Smooth muscle cell (in vitro differentiated cells): ENCODE measurements around the gene SPATS2. TPM values are rescaled to one million over a fixed set of nuclear protein-coding genes. Genes with fewer than 3 reads are reported as not detected.

Source experiments
- DNase-seq: peaks from one replicate; lab custom pipeline; 2025; ENCODE audit not compliant: unreplicated experiment; lab: John Stamatoyannopoulos, UW
- H2AFZ ChIP-seq: fragments of 200-600 bp; sonication (generic); 2 replicates; pipeline ENCODE4 v1.6.0; 2016; ENCODE audit warnings: antibody characterized with exemption, low read depth, mild to moderate bottlenecking
- H3F3A ChIP-seq: fragments of 200-600 bp; sonication (generic); 2 replicates; pipeline ENCODE4 v1.6.0; 2017; ENCODE audit warnings: antibody characterized with exemption, low read depth
- H3K27ac ChIP-seq: fragments of 200-600 bp; sonication (generic); 2 replicates; pipeline ENCODE4 v1.5.1; 2016; ENCODE audit warnings: low read depth, mild to moderate bottlenecking
- H3K27me3 ChIP-seq: fragments of 200-600 bp; sonication (generic); 2 replicates; pipeline ENCODE4 v1.6.1; 2016; ENCODE audit warnings: low read depth, mild to moderate bottlenecking
- H3K36me3 ChIP-seq: fragments of 200-600 bp; sonication (generic); 2 replicates; pipeline ENCODE4 v1.5.1; 2016; ENCODE audit warnings: low read depth
- H3K4me1 ChIP-seq: fragments of 200-600 bp; sonication (generic); 2 replicates; pipeline ENCODE4 v1.5.1; 2016; ENCODE audit warnings: low read depth
- H3K4me2 ChIP-seq: fragments of 200-600 bp; sonication (generic); 2 replicates; pipeline ENCODE4 v1.6.0; 2016; ENCODE audit warnings: mild to moderate bottlenecking
- H3K4me3 ChIP-seq: fragments of 200-600 bp; sonication (generic); 2 replicates; pipeline ENCODE4 v1.5.1; 2016; ENCODE audit warnings: mild to moderate bottlenecking
- H3K79me2 ChIP-seq: fragments of 200-600 bp; sonication (generic); 2 replicates; pipeline ENCODE4 v1.6.0; 2016; ENCODE audit warnings: low read depth, mild to moderate bottlenecking
- H3K9ac ChIP-seq: fragments of 200-600 bp; sonication (generic); 2 replicates; pipeline ENCODE4 v1.6.0; 2016; ENCODE audit warnings: low read depth
- H3K9me3 ChIP-seq: fragments of 200-600 bp; sonication (generic); replicated peaks from 2 replicates; pipeline ENCODE4 v1.5.1; 2016; ENCODE audit warnings: low read depth
- H4K20me1 ChIP-seq: fragments of 200-600 bp; sonication (generic); 2 replicates; pipeline ENCODE4 v1.6.0; 2016; ENCODE audit warnings: low read depth
- CTCF ChIP-seq: fragments of 200-600 bp; sonication (generic); IDR thresholded peaks from 2 replicates; pipeline ENCODE4 v1.5.1; 2017; ENCODE audit warnings: borderline replicate concordance, mild to moderate bottlenecking, antibody characterized with exemption; ENCODE audit not compliant: insufficient read depth, poor library complexity, severe bottlenecking
- WGBS: methylation state at CpG from one replicate; pipeline ENCODE4 v1.1.7; 2016; ENCODE audit warnings: low lambda C conversion rate; 5-methylcytosine and 5-hydroxymethylcytosine counted together
- polyA plus RNA-seq: library from polyadenylated mRNA; unstranded; fragments of >200 nt; fragmentation: Nextera tagmentation; extraction: Ambion mirVana; gene quantifications from 2 replicates; pipeline ENCODE4 v1.2.1, GENCODE V29; 2016
- total RNA-seq: library from RNA; depleted of rRNA; stranded (reverse); fragments of >200 nt; gene quantifications from 2 replicates; pipeline ENCODE4 v1.2.3, GENCODE V29; 2014

Gene SPATS2
- total and polyA plus RNA-seq, 2 experiments from 2014 or later: 33.6 to 35.6 TPM

- H4K20me1 ChIP-seq: no peaks in the 10 kb centered on the region
- H3K27me3 ChIP-seq: no peaks in the 10 kb centered on the region
- H3K27ac ChIP-seq: no peak overlapping the region
- no peak overlapping the region for H3K9ac ChIP-seq
- H3K36me3 ChIP-seq: no peaks in the 10 kb centered on the region
- H3K4me3 ChIP-seq: no peak overlapping the region
- H3K9me3 ChIP-seq: no peaks in the 10 kb centered on the region
- no peaks in the 10 kb centered on the region for H3K79me2 ChIP-seq
- no peak overlapping the region for H3K4me2 ChIP-seq
- DNase-seq: no peak
- H3K4me1 ChIP-seq: no peaks in the 10 kb centered on the region
- TF ChIP-seq CTCF: no peak
- no peak overlapping the region for H2AFZ ChIP-seq
- H3F3A ChIP-seq: no peaks in the 10 kb centered on the region
- 92% methylated on average over 7 of the region's 7 CpGs for WGBS
Observed at GRCh38 chr12:49557917-49558215, 190.6 kb downstream of the SPATS2 start.

GRCh38 chr12:49558526-49558925 is 191.3 kb downstream of the SPATS2 start:
- Histone ChIP-seq H3K79me2 (no peaks in the 10 kb centered on the region), H4K20me1 (no peaks in the 10 kb centered on the region), H3K9ac (no peak overlapping the region), H2AFZ (no peak overlapping the region), H3F3A (no peaks in the 10 kb centered on the region), H3K4me2 (no peak overlapping the region), H3K27me3 (no peaks in the 10 kb centered on the region), H3K36me3 (no peaks in the 10 kb centered on the region), H3K4me3 (no peak overlapping the region), H3K9me3 (no peaks in the 10 kb centered on the region), H3K27ac (no peak overlapping the region), H3K4me1 (no peaks in the 10 kb centered on the region)
- WGBS: 99% methylated on average over 13 of the region's 13 CpGs
- no peak for DNase-seq
- no peak for TF ChIP-seq CTCF

- Histone ChIP-seq H3K27me3 (no peaks in the 10 kb centered on the region), H3K9me3 (no peaks in the 10 kb centered on the region), H3K4me1 (no peaks in the 10 kb centered on the region), H3K4me2 (no peak overlapping the region), H3K27ac (no peak overlapping the region), H3K36me3 (no peaks in the 10 kb centered on the region), H4K20me1 (no peaks in the 10 kb centered on the region), H3K79me2 (no peaks in the 10 kb centered on the region), H2AFZ (no peak overlapping the region), H3F3A (no peaks in the 10 kb centered on the region), H3K9ac (no peak overlapping the region), H3K4me3 (no peak overlapping the region)
- WGBS: 96% methylated on average over 17 of the region's 17 CpGs
- no peak for TF ChIP-seq CTCF
- DNase-seq: no peak
Observed at GRCh38 chr12:49559011-49559675, 191.9 kb downstream of the SPATS2 start.

- Histone ChIP-seq H4K20me1 (no peaks in the 10 kb centered on the region), H3K27me3 (no peaks in the 10 kb centered on the region), H3K9me3 (no peaks in the 10 kb centered on the region), H3F3A (no peaks in the 10 kb centered on the region), H3K4me3 (no peak overlapping the region), H3K27ac (no peak overlapping the region), H3K4me2 (no peak overlapping the region), H3K36me3 (no peaks in the 10 kb centered on the region), H2AFZ (no peak overlapping the region), H3K9ac (no peak overlapping the region), H3K79me2 (no peaks in the 10 kb centered on the region), H3K4me1 (no peaks in the 10 kb centered on the region)
- TF ChIP-seq CTCF: no peak
- 97% methylated on average over 7 of the region's 7 CpGs for WGBS
- no peak for DNase-seq
Observed at GRCh38 chr12:49560695-49561094, 193.4 kb downstream of the SPATS2 start.
